Mucosa of descending colon (tissue), 3 donors: ENCODE results near the gene HOXC13. TPM values are rescaled to one million over a fixed set of nuclear protein-coding genes. Genes with fewer than 3 reads are reported as not detected.

ENCODE experiments used
- ATAC-seq: fragments of 200-7000 bp; cut with Tn5 transposase; one replicate; pipeline ENCODE4 v1.9.1; 2020; ENCODE audit warnings: mild to moderate bottlenecking, moderate library complexity
- DNase-seq, 3 donors: peaks; one replicate each; pipeline ENCODE4 v3.0.0-alpha.2; 2020
- H3K36me3 ChIP-seq: fragments of 200-600 bp; one replicate; pipeline ENCODE4 v1.8.0; 2021; ENCODE audit warnings: low read depth, mild to moderate bottlenecking
- H3K4me1 ChIP-seq: fragments of 200-600 bp; one replicate; pipeline ENCODE4 v1.8.0; 2021; ENCODE audit warnings: low read depth, mild to moderate bottlenecking
- H3K4me3 ChIP-seq: fragments of 200-600 bp; one replicate; pipeline ENCODE4 v1.8.0; 2021; ENCODE audit warnings: mild to moderate bottlenecking
- H3K9me3 ChIP-seq: fragments of 200-600 bp; one replicate; pipeline ENCODE4 v1.8.0; 2021; ENCODE audit warnings: mild to moderate bottlenecking
- CTCF ChIP-seq: fragments of 200-600 bp; IDR thresholded peaks from one replicate; pipeline ENCODE4 v1.8.0; 2022; ENCODE audit warnings: antibody characterized with exemption, mild to moderate bottlenecking
- intact Hi-C, 2 donors: fragments of 100-400 bp; cut with DNase I in 1 of 2; cut with micrococcal nuclease in 1 of 2; formaldehyde crosslinking; loops; one replicate each; pipeline versions ENCODE4 v1.11.0 to v1.11.1; 2022; cut with DNase I, micrococcal nuclease
- total RNA-seq, 3 donors: library from RNA; stranded (reverse); fragmentation: NEBNext Ultra II Directional in 2 of 3; extraction: Animal tissue kit (Norgen Biotek cat#: 25700) in 2 of 3; gene quantifications; one replicate each; pipeline versions ENCODE4 v1.2.1 to v1.2.4, GENCODE V29; 2021 to 2023
- donor health status: DM: no; HTN: no; CAD: no; lungs with moderate emphysema.
- donor health status: DM: no; HTN: no; CAD: no.
- donor health status: DM: no; HTN: yes; CAD: no.

The HOXC13 gene
- total RNA-seq, 3 donors from 2014 or later, result not detected

DNA sequence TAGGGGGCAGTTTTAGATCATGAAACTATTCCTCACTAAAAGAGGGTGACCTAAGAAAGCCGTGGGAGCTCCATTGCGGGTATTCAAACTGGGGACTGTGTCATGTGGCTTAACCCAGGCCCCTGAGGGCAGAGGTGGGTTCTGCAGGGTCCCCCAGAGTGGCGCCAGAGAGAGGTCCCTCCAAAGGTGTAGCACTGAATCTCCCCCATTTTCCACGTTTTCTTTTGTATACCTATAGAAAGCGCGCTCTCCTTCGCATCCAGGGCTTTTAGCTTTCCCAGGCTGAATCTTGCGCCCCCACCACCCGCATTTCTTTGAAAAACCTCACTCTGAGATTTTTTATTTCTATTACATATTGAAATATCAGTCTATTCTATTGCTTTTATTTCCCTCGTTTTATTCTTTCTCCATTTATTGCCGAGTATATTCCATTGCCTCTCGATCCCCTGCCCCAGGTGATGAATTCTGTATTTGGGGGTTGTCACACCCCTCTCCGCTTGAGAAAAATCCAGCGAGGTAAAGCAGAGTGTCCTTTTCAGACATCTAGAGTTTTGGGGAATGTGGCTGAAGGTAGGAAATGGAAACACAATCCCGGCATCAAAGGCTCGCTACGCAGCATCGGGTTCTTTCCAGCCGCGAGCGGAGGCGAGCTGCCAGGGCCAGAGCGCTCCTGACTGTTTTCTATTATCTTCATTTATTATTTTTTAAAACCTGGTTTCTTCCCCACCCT, 870 bp upstream of the HOXC13 start:
- intact Hi-C loops, result no loop called here
- ATAC-seq (no peak), DNase-seq (no peak)
- Histone ChIP-seq H3K9me3 (no peaks in the 10 kb centered on the region), H3K36me3 (no peaks in the 10 kb centered on the region), H3K4me1 (no peaks in the 10 kb centered on the region), H3K4me3 (no peak overlapping the region)
- TF ChIP-seq CTCF, result no peak

DNA sequence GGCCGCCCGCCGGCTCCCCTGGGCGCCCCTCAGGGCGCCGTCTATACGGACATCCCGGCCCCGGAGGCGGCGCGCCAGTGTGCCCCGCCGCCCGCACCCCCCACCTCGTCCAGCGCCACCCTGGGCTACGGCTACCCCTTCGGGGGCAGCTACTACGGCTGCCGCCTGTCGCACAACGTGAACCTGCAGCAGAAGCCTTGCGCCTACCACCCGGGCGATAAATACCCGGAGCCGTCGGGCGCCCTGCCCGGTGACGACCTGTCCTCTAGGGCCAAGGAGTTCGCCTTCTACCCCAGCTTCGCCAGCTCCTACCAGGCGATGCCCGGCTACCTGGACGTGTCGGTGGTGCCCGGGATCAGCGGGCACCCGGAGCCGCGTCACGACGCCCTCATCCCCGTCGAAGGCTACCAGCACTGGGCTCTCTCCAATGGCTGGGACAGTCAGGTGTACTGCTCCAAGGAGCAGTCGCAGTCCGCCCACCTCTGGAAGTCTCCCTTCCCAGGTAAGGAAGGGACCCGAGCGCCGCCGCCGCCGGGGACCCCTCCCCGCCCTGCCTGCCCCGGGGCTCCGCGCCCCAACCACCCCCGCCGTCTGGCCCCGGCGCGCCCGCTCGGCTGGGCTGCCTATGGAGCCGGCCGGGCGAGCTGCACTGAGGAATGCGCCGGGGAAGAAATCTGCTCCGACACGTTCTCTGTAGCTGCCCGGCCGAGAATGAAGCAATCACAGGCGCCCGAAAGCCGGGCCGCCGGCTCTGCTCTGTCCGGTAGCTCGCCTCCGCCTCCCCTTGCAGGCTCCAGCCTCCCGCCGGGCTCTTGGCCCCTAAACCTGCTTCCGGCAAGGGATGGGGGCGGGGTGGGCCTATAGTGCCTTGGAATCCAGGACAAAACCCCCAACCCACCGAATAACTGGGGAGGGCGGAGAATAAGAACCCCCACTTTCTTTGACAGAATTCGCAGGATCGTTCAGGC, 794 bp downstream of the HOXC13 start:
- no peaks in the 10 kb centered on the region for H3K4me1 ChIP-seq
- no peaks in the 10 kb centered on the region for H3K36me3 ChIP-seq
- H3K9me3 ChIP-seq, result no peaks in the 10 kb centered on the region
- DNase-seq (no peak), ATAC-seq (no peak)
- intact Hi-C loops, result no loop called here
- TF ChIP-seq CTCF, result no peak
- no peak overlapping the region for H3K4me3 ChIP-seq

DNA sequence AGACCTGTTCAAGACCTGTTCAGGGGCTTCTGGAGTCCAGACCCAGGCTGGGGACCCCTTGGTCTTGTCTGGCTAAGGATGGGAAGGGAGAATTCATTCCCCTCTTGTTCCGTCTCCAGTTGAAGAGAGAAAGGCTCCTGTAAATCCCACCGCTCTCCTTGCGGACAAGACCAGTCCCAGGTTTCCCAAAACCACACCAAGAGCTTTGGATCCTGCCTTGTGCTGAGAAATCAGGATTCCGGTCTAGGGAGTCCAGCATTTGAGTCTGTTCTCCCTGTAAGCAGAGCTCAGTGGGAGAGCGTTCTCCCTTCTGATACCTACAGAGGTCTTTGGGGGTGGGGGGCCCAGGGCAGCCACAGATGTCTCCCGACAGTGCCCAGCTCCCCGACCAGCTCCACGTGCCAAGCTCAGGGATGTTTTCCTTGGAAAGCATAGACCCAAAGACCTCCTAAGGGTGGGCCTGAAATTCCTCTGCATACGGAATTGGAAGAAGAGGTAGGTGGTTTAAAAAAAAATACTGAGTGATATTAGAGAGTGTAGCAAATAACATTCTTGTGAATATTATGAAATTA, 1.9 kb downstream of the HOXC13 start:
- intact Hi-C loops, result no loop called here
- no peaks in the 10 kb centered on the region for H3K36me3 ChIP-seq
- no peaks in the 10 kb centered on the region for H3K9me3 ChIP-seq
- H3K4me1 ChIP-seq, result no peaks in the 10 kb centered on the region
- no peak overlapping the region for H3K4me3 ChIP-seq
- no peak for TF ChIP-seq CTCF
- DNase-seq, result no peak
- no peak for ATAC-seq

- DNase-seq (no peak), ATAC-seq (no peak)
- no peaks in the 10 kb centered on the region for H3K36me3 ChIP-seq
- no peaks in the 10 kb centered on the region for H3K4me1 ChIP-seq
- no peaks in the 10 kb centered on the region for H3K9me3 ChIP-seq
- intact Hi-C loops, result no loop called here
- no peak for TF ChIP-seq CTCF
- no peak overlapping the region for H3K4me3 ChIP-seq
Observed at GRCh38 chr12:53941187-53941586, 2.6 kb downstream of the HOXC13 start.

DNA sequence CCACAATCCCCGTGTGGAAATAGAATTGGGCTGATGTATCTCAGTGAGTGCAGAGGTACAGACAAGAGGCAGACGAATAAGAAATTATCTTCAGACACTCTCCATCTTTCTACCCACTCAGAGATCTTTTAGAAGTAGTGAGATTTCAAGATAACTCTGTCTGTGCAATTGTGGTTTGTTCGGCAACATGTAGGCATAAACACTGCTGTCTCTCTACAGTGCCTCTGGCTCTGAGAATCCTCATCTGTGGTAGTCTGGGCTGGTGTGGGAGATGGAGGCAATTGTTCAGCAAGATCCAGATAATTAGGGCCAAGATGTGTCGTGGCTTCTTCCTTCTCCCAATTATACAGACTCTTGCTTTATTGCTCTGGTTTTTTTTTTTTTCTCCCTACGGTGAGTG, 3.1 kb downstream of the HOXC13 start:
- no peak for DNase-seq
- no peak for TF ChIP-seq CTCF
- Histone ChIP-seq H3K36me3 (no peaks in the 10 kb centered on the region), H3K4me3 (no peak overlapping the region), H3K4me1 (no peaks in the 10 kb centered on the region), H3K9me3 (no peaks in the 10 kb centered on the region)
- ATAC-seq, result no peak
- intact Hi-C loops, result no loop called here
